Measurements from ENCODE around the gene QSOX1. TPM values are rescaled to one million over a fixed set of nuclear protein-coding genes. Genes with fewer than 3 reads are reported as not detected.

QSOX1 gene
- total and polyA plus RNA-seq, 2 donors (not counting 3 experiments of a cell fraction or from before 2014, with no cell fraction given), result 256 to 415 TPM

GRCh38 chr1:180211156-180211859, 56.6 kb downstream of the QSOX1 start:
- DNase-seq (ENCODE audit: low read depth, low spot score) (no peak), FAIRE-seq (no peak)
- TF ChIP-seq MAX (IDR thresholded peaks at IDR 0.05; ENCODE audit: insufficient read depth, insufficient read length) (no peak), POLR2AphosphoS5 (IDR thresholded peaks at IDR 0.05; ENCODE audit: insufficient read depth, low read depth, low read length) (no peak)
- ChIA-PET POLR2A (no interaction called here), CTCF (no interaction called here)
- H2AFZ ChIP-seq (ENCODE audit: low read depth, low read length), result no peak overlapping the region
- H3K4me3 ChIP-seq (replicated peaks in 1 of 3; ENCODE audit: insufficient read depth in 1 of 3, low read depth in 1 of 3, low read length in 3 of 3), result no peak overlapping the region
- intact Hi-C loops (cut with micrococcal nuclease), result no loop called here
- H3K27me3 ChIP-seq (ENCODE audit: control insufficient read depth in 2 of 2, insufficient read depth in 2 of 2, low read length in 2 of 2), result peaks cover 0 to 3% of the 10 kb centered on the region in 2 experiments
- no peaks in the 10 kb centered on the region for H3K79me2 ChIP-seq (ENCODE audit: control insufficient read depth, insufficient read depth, low read length)
- no peaks in the 10 kb centered on the region for H3K36me3 ChIP-seq (ENCODE audit: control insufficient read depth in 2 of 2, extremely low read depth in 1 of 2, insufficient read depth in 2 of 2, low read length in 2 of 2)
- H3K4me2 ChIP-seq (ENCODE audit: insufficient read depth, low read length), result no peak overlapping the region
- no peaks in the 10 kb centered on the region for H3K9me1 ChIP-seq (replicated peaks; ENCODE audit: control insufficient read depth, extremely low read depth, insufficient read depth, low read length)
- H3K4me1 ChIP-seq (ENCODE audit: control insufficient read depth, extremely low read depth, insufficient read depth, low read length), result no peaks in the 10 kb centered on the region
- no peak overlapping the region for H3K9ac ChIP-seq (replicated peaks; ENCODE audit: extremely low read depth, insufficient read depth, low read length)
- no TSS peak for BruUV-seq (replicated peaks)
- no peaks in the 10 kb centered on the region for H3K9me3 ChIP-seq (replicated peaks; ENCODE audit: control insufficient read depth, insufficient read depth, low read length)
- H4K20me1 ChIP-seq (replicated peaks; ENCODE audit: control insufficient read depth, extremely low read depth, insufficient read depth, low read length), result no peaks in the 10 kb centered on the region
- dilution Hi-C loops (cut with MboI; ENCODE audit: extremely low pct_ligation_motif_present, low sequenced_read_pairs), result no loop called here
- no peak overlapping the region for H3K27ac ChIP-seq (ENCODE audit: insufficient read depth, low read depth, low read length)

GRCh38 chr1:180211860-180212229, 57.2 kb downstream of the QSOX1 start:
- Histone ChIP-seq H3K4me1 (ENCODE audit: control insufficient read depth, extremely low read depth, insufficient read depth, low read length) (no peaks in the 10 kb centered on the region), H4K20me1 (replicated peaks; ENCODE audit: control insufficient read depth, extremely low read depth, insufficient read depth, low read length) (no peaks in the 10 kb centered on the region), H3K27me3 (ENCODE audit: control insufficient read depth in 2 of 2, insufficient read depth in 2 of 2, low read length in 2 of 2) (peaks cover 0 to 3% of the 10 kb centered on the region in 2 experiments), H3K9me3 (replicated peaks; ENCODE audit: control insufficient read depth, insufficient read depth, low read length) (no peaks in the 10 kb centered on the region), H3K4me2 (ENCODE audit: insufficient read depth, low read length) (no peak overlapping the region), H2AFZ (ENCODE audit: low read depth, low read length) (no peak overlapping the region), H3K9ac (replicated peaks; ENCODE audit: extremely low read depth, insufficient read depth, low read length) (no peak overlapping the region), H3K36me3 (ENCODE audit: control insufficient read depth in 2 of 2, extremely low read depth in 1 of 2, insufficient read depth in 2 of 2, low read length in 2 of 2) (no peaks in the 10 kb centered on the region), H3K79me2 (ENCODE audit: control insufficient read depth, insufficient read depth, low read length) (no peaks in the 10 kb centered on the region), H3K27ac (ENCODE audit: insufficient read depth, low read depth, low read length) (no peak overlapping the region), H3K9me1 (replicated peaks; ENCODE audit: control insufficient read depth, extremely low read depth, insufficient read depth, low read length) (no peaks in the 10 kb centered on the region), H3K4me3 (replicated peaks in 1 of 3; ENCODE audit: insufficient read depth in 1 of 3, low read depth in 1 of 3, low read length in 3 of 3) (no peak overlapping the region)
- CTCF ChIA-PET, result no interaction called here
- no peak for TF ChIP-seq EZH2 (IDR thresholded peaks at IDR 0.05; ENCODE audit: borderline replicate concordance, low read depth, low read length, severe bottlenecking)
- no peak for TF ChIP-seq MYC (IDR thresholded peaks at IDR 0.05; ENCODE audit: low read depth, low read length)
- no peak for TF ChIP-seq POLR2AphosphoS5 (IDR thresholded peaks at IDR 0.05; ENCODE audit: insufficient read depth, low read depth, low read length)
- no peak for TF ChIP-seq FOS (IDR thresholded peaks at IDR 0.05; ENCODE audit: borderline replicate concordance, insufficient read depth, low read length)
- intact Hi-C loops (cut with micrococcal nuclease) (no loop called here), dilution Hi-C loops (cut with MboI; ENCODE audit: extremely low pct_ligation_motif_present, low sequenced_read_pairs) (no loop called here)
- FAIRE-seq (no peak), DNase-seq (ENCODE audit: low read depth, low spot score) (no peak)
- POLR2A ChIA-PET, result no interaction called here
- BruUV-seq (replicated peaks), result no TSS peak

Data from endothelial cell of umbilical vein (primary cell).